Measurements from ENCODE around the gene ZNF436.

ZNF436 gene

DNA sequence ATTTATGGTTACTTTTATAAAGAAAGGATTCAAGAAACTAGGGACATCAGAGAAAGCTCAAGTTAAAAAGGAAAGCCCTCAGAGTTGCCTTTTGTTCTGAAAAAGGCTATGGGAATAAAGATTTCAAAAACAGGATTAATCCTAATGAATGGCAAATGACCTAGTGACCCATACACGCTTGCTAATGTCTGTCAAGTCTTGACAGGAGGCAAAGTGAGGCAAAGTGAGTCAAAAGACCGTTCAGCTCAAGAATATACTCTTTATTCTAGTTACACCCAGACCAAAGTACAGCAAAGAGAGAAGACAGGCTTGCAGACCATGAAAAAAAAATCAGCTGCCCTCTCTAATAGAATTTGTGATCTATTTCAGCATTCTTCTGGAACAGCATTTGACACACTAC, 3.5 kb downstream of the ZNF436 start:
- no peak overlapping the region for H3K4me3 ChIP-seq (ENCODE audit: low read length)
- TF ChIP-seq ZNF274 (IDR thresholded peaks at IDR 0.05; ENCODE audit: low read depth, low read length) = no peak

GRCh38 chr1:23362218-23362713, 7.4 kb downstream of the ZNF436 start:
- no peak overlapping the region for H3K4me3 ChIP-seq (ENCODE audit: low read length)
- peak; percentile 87 for TF ChIP-seq ZNF274 (IDR thresholded peaks at IDR 0.05; ENCODE audit: low read depth, low read length)

DNA sequence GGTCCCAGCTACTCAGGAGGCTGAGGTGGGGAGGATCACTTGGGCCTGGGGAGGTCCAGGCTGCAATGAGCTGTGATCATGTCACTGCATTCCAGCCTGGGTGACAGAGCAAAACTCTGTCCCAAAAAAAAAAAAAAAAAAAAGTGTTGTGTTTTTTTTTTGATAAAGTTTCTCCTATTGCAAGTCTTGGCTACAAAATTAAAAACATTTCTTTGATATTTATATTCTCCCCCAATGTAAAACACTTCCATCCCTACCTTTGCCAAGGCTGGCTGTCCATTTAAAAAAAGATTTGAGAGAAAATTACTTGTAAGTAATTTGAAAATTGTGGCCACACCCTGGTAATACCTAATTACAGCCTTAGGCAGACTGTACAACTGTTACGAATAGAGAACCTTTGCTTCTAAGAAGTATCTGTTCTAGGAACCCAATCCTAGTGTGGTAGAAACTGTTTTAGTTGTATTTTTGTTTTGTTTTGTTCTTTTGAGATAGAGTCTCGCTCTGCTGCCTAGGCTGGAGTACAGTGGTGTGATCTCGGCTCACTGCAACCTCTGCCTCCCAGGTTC, 11.2 kb downstream of the ZNF436 start:
- TF ChIP-seq ZNF274 (IDR thresholded peaks at IDR 0.05; ENCODE audit: low read depth, low read length) = no peak
- H3K4me3 ChIP-seq (ENCODE audit: low read length) = no peak overlapping the region

GRCh38 chr1:23357138-23357908, 12.3 kb downstream of the ZNF436 start:
- H3K4me3 ChIP-seq (ENCODE audit: low read length) = no peak overlapping the region
- no peak for TF ChIP-seq ZNF274 (IDR thresholded peaks at IDR 0.05; ENCODE audit: low read depth, low read length)

DNA sequence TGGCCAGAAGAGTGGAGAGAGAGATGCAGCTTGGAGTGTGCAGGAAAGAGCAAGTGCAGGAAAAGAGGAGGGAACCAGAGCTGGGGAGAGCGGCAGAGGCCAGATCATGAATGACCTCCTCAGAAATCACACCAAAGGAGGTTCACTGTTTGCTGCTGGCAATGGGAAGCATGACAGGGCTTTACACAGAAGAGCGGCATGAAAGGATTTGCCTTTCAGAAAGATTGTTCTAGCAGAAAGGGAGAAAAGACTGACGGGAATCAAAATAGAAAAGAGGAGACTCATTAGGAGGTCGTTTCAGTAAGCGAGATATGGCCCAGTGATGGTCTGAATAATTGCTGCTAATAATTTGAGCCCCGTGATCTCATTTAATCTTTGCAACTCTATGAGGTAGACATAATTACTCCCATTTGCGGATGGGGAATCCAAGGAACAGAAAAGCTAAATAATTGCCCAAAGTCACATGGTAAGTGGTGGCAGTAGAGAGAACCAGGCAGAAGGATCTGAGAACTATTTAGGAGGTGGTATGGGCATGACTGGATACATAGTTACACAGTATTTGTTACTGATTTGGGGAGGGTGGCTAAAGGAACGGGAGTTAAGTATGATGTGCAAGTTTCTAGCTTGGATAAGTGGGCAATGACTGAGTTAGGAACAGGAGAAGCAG, 13.0 kb downstream of the ZNF436 start:
- no peak overlapping the region for H3K4me3 ChIP-seq (ENCODE audit: low read length)
- TF ChIP-seq ZNF274 (IDR thresholded peaks at IDR 0.05; ENCODE audit: low read depth, low read length) = no peak

DNA sequence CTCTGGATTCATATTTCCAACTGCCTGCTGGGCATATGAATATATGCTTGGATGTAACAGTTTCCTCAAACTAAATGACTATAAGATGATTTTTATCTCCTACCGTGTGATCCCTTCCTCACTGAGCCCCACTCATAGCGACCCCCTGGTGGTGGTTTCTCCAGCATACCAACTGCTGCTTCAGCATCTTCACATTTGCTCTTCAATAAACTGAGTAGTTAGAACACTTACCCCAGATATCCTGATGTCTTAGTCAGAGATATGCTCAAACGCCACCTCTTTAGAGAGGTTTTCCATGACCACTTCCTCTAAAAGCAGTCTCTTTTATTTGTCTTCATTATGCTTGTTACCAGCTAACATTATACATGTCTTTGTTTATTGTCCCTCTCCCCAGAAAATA, 15.4 kb downstream of the ZNF436 start:
- no peak overlapping the region for H3K4me3 ChIP-seq (ENCODE audit: low read length)
- TF ChIP-seq ZNF274 (IDR thresholded peaks at IDR 0.05; ENCODE audit: low read depth, low read length) = no peak

GRCh38 chr1:23352096-23352695, 17.4 kb downstream of the ZNF436 start:
- H3K4me3 ChIP-seq (ENCODE audit: low read length) = no peak overlapping the region
- no peak for TF ChIP-seq ZNF274 (IDR thresholded peaks at IDR 0.05; ENCODE audit: low read depth, low read length)

- TF ChIP-seq ZNF274 (IDR thresholded peaks at IDR 0.05; ENCODE audit: low read depth, low read length) = no peak
- no peak overlapping the region for H3K4me3 ChIP-seq (ENCODE audit: low read length)
Observed at GRCh38 chr1:23345920-23346319, 23.7 kb downstream of the ZNF436 start.

- H3K4me3 ChIP-seq (ENCODE audit: low read length) = peak overlapping the region; percentile 90
- TF ChIP-seq ZNF274 (IDR thresholded peaks at IDR 0.05; ENCODE audit: low read depth, low read length) = no peak
Observed at GRCh38 chr1:23344987-23345472, 24.6 kb downstream of the ZNF436 start.

DNA sequence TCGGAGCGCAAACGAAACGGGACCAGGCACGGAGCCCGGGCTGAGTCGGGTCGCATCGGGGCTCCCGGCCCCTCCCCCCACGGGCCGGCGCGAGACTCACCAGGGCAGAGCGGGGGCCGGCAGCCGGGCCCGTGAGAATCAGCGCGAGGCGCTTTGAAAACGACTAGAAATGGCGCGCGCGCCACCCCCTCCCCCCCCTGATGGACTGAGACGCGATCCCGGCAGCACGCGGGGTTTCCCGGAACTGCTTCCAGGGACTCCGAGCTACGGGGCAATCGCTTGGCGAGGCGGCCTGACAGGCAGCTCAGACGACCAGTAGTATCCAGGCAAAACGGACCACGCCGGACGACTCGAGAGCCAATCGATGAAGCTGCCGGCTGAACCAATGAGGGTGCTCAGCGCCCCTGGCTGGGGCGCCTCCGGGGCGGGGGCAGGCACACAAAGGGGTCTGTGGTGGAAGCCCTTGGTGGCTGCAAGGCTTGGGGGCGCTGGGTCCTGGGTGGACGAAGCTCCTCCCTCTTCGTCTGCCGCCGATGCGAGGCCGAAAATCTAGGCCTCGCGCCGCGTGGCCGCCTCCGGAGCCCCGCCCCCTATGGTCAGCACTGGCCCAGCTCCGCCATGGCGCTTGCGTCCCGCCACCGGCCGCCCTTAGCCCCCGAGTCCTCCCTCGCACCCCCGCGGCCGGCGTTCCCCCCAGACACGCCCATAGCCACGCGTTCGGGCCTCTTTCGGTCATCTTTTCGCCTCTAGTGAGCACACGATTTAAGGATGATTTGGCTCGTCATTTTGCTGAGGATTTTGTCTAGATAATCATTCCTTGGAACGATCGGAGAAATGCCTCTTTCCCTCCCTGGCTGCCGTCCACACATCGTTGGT, 25.3 kb downstream of the ZNF436 start, which contains the start of gene HNRNPR:
Gene HNRNPR, minus strand, starts transcription at position 174 of the 876 bp plus-strand sequence. CDS start 3,276 bp downstream, outside the sequence.
- TF ChIP-seq ZNF274 (IDR thresholded peaks at IDR 0.05; ENCODE audit: low read depth, low read length) = no peak

GRCh38 chr1:23343221-23344110, 26.2 kb downstream of the ZNF436 start:
- peak overlapping the region; percentile 100 for H3K4me3 ChIP-seq (ENCODE audit: low read length)
- TF ChIP-seq ZNF274 (IDR thresholded peaks at IDR 0.05; ENCODE audit: low read depth, low read length) = no peak

More for the DNA sequence above, 25.3 kb downstream of the ZNF436 start, which contains the start of gene HNRNPR:
- H3K4me3 ChIP-seq (ENCODE audit: low read length) = peak within 1 kb of the TSS; percentile 100

Measured in GM08714 (cell line).